Measurements from ENCODE around the gene KRTAP5-3. TPM values are rescaled to one million over a fixed set of nuclear protein-coding genes. Genes with fewer than 3 reads are reported as not detected.

KRTAP5-3 gene
- total RNA-seq, 1 experiment from 2014 or later: not detected

DNA sequence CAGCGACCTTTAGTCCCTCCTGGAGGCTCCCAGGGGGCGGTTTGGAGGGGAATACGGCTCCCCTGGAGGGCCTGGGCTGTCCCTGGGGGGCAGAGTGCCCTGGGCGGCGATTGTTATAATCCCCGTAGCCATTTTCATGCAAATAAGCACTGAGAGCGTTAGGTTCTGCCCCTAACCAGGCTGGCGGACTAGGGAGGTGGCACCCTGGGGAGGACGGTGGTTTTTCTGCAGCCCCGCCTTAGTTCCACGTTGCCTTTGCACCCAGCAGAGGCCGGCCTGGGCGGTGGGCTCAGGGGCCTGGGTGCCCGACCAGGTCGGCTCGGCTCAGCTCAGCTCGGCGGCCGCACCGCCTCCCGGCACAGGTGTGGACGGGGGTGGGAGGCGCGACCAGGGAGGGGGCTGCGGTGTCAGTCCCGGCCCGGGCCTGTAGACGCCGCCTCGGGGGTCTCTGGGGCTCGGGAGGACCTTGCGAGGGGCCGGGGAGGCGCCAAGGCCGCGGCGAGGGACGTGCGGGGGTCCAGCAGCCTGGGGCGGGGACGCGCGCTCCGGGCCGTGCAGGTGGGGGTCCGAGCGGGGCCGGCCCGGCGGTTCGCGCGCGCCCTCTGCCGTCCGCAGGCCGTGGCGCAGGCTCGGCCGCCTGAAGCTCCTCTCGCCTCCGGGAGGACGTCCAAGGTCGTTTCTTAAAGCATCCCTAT is 33.9 kb downstream of the KRTAP5-3 start:
- Histone ChIP-seq H3K9ac (ENCODE audit: extremely low read depth, insufficient read length, low read length) (no peak overlapping the region), H3K4me2 (ENCODE audit: insufficient read depth, insufficient read length, low read length) (peak overlapping the region; percentile 54), H3K18ac (ENCODE audit: insufficient read length, low read depth, low read length) (no peak overlapping the region), H3K4me1 (ENCODE audit: insufficient read depth, low read length) (no peaks in the 10 kb centered on the region), H2BK15ac (ENCODE audit: low read depth, low read length) (no peak overlapping the region), H3K79me2 (ENCODE audit: insufficient read depth, low read length) (no peaks in the 10 kb centered on the region), H3K56ac (ENCODE audit: insufficient read length, low read depth, low read length) (no peak overlapping the region), H2BK12ac (ENCODE audit: insufficient read length, low read depth, low read length) (no peak overlapping the region), H2BK5ac (ENCODE audit: insufficient read length, low read length) (no peak overlapping the region), H3K23me2 (ENCODE audit: insufficient read length, low read depth, low read length, poor library complexity, severe bottlenecking) (peaks cover 22% of the 10 kb centered on the region), H3K4ac (ENCODE audit: low read depth, low read length) (no peak overlapping the region), H4K5ac (ENCODE audit: insufficient read length, low read depth, low read length) (no peak overlapping the region), H2AFZ (ENCODE audit: low read length) (no peak overlapping the region), H3K79me1 (ENCODE audit: insufficient read depth, low read depth, low read length, poor library complexity, severe bottlenecking) (no peaks in the 10 kb centered on the region), H3K9me3 (ENCODE audit: control insufficient read depth, low read depth, low read length) (no peaks in the 10 kb centered on the region), H2AK5ac (ENCODE audit: insufficient read length, low read length) (no peak overlapping the region), H3K27me3 (ENCODE audit: insufficient read depth, low read length) (peaks cover 19% of the 10 kb centered on the region), H4K91ac (ENCODE audit: insufficient read length, low read depth, low read length) (no peak overlapping the region), H2BK20ac (ENCODE audit: low read depth, low read length, poor library complexity, severe bottlenecking) (no peak overlapping the region), H3K27ac (ENCODE audit: insufficient read length, low read depth, low read length) (no peak overlapping the region), H3K23ac (ENCODE audit: insufficient read length, low read depth, low read length) (no peak overlapping the region), H3K14ac (ENCODE audit: insufficient read depth, low read length) (no peak overlapping the region), H4K20me1 (ENCODE audit: control insufficient read depth, insufficient read depth, insufficient read length) (no peaks in the 10 kb centered on the region), H3T11ph (ENCODE audit: low read length) (no peak overlapping the region), H2BK120ac (ENCODE audit: low read depth, low read length, poor library complexity, severe bottlenecking) (no peak overlapping the region), H4K8ac (replicated peaks; ENCODE audit: insufficient read length, low read depth, low read length) (no peak overlapping the region)
- DNase-seq: peak; percentile 63
- H3K4me1 Mint-ChIP-seq: peaks cover 8 to 20% of the 10 kb centered on the region in 2 experiments; a peak in 3 of 4 replicates
- peak overlapping the region; percentile 32 to 62; a peak in 3 of 5 replicates for H3K4me3 Mint-ChIP-seq
- TF ChIP-seq, protein P1, sequence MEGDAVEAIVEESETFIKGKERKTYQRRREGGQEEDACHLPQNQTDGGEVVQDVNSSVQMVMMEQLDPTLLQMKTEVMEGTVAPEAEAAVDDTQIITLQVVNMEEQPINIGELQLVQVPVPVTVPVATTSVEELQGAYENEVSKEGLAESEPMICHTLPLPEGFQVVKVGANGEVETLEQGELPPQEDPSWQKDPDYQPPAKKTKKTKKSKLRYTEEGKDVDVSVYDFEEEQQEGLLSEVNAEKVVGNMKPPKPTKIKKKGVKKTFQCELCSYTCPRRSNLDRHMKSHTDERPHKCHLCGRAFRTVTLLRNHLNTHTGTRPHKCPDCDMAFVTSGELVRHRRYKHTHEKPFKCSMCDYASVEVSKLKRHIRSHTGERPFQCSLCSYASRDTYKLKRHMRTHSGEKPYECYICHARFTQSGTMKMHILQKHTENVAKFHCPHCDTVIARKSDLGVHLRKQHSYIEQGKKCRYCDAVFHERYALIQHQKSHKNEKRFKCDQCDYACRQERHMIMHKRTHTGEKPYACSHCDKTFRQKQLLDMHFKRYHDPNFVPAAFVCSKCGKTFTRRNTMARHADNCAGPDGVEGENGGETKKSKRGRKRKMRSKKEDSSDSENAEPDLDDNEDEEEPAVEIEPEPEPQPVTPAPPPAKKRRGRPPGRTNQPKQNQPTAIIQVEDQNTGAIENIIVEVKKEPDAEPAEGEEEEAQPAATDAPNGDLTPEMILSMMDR (conservative IDR thresholded peaks at IDR 0.05): peak; percentile 78
- H3K9me3 Mint-ChIP-seq: peaks cover 8 to 9% of the 10 kb centered on the region in 2 experiments
- H3K36me3 Mint-ChIP-seq (ENCODE audit: insufficient read depth in 1 of 3, low read depth in 3 of 3): peaks cover 0 to 4% (median 0%) of the 10 kb centered on the region in 3 experiments; a peak in 3 of 7 replicates
- H3K27me3 Mint-ChIP-seq (ENCODE audit: low read depth): peaks cover 78% of the 10 kb centered on the region
- no peak overlapping the region for H3K27ac Mint-ChIP-seq
- no CpG with 5 or more reads among the region's 64 CpGs for WGBS (ENCODE audit: extremely low coverage, insufficient read length, low lambda C conversion rate)
